Muscle layer of colon (tissue), 2 donors: ENCODE measurements around the gene MMRN1.

Experiments
- H3K27ac ChIP-seq: one replicate; pipeline ENCODE4 v1.7.0; 2013; ENCODE audit warnings: low read depth, mild to moderate bottlenecking, low read length, moderate library complexity
- H3K27me3 ChIP-seq, 2 donors: one replicate each; pipeline ENCODE4 v1.7.0; 2013; ENCODE audit warnings: low read length in 2 of 2, mild to moderate bottlenecking in 2 of 2; ENCODE audit not compliant: insufficient read depth in 2 of 2, control insufficient read depth in 1 of 2
- H3K36me3 ChIP-seq: one replicate; pipeline ENCODE4 v1.7.0; 2013; ENCODE audit warnings: mild to moderate bottlenecking, low read length; ENCODE audit not compliant: insufficient read depth
- H3K4me1 ChIP-seq: one replicate; pipeline ENCODE4 v1.7.0; 2013; ENCODE audit warnings: mild to moderate bottlenecking, low read length; ENCODE audit not compliant: insufficient read depth
- H3K4me3 ChIP-seq, 2 donors: one replicate each; pipeline ENCODE4 v1.7.0; 2013; ENCODE audit warnings: low read length in 2 of 2, low read depth in 1 of 2, mild to moderate bottlenecking in 1 of 2, moderate library complexity in 1 of 2
- H3K9ac ChIP-seq: one replicate; pipeline ENCODE4 v1.7.0; 2013; ENCODE audit warnings: low read length
- H3K9me3 ChIP-seq: one replicate; pipeline ENCODE4 v1.7.0; 2013; ENCODE audit warnings: mild to moderate bottlenecking, low read length
- donor health status: abdominal sarcoma.
- donor health status: Adenocarcinoma of cecum.

MMRN1 gene

GRCh38 chr4:90002441-90003062 lies 107.9 kb downstream of the MMRN1 start:
- no peaks in the 10 kb centered on the region for H3K9me3 ChIP-seq
- H3K9ac ChIP-seq = no peak overlapping the region
- no peaks in the 10 kb centered on the region for H3K4me1 ChIP-seq
- H3K4me3 ChIP-seq = no peak overlapping the region
- H3K36me3 ChIP-seq = no peaks in the 10 kb centered on the region
- H3K27me3 ChIP-seq = no peaks in the 10 kb centered on the region
- no peak overlapping the region for H3K27ac ChIP-seq
